Measurements from ENCODE around the gene NUDT9.
"Not testable (repeated sequence)": the region's sequence is repeated elsewhere in the genome, so short reads cannot be mapped to it uniquely, and the experiment has no call there.

Gene NUDT9

GRCh38 chr4:87422104-87423052, at the start of gene NUDT9:
TSS of gene NUDT9 (plus strand) at chr4:87422573. CDS start at chr4:87422906, 333 bp downstream.
- peak; percentile 94 for DNase-seq

- peak; percentile 67 for DNase-seq
These were observed 46.6 kb upstream of the NUDT9 start for GRCh38 chr4:87375719-87376291.

- DNase-seq = no peak
These were observed 44.6 kb upstream of the NUDT9 start for GRCh38 chr4:87377816-87378215.

GRCh38 chr4:87382116-87382515, 40.3 kb upstream of the NUDT9 start:
- no peak for DNase-seq

GRCh38 chr4:87382931-87383330, 39.4 kb upstream of the NUDT9 start:
- DNase-seq = no peak

- DNase-seq = not testable (repeated sequence)
These were observed 37.8 kb upstream of the NUDT9 start for GRCh38 chr4:87384466-87385132.

GRCh38 chr4:87387237-87387636, 35.1 kb upstream of the NUDT9 start:
- no peak for DNase-seq

GRCh38 chr4:87388901-87389300, 33.5 kb upstream of the NUDT9 start:
- DNase-seq = peak; percentile 60

GRCh38 chr4:87390055-87390454, 32.3 kb upstream of the NUDT9 start:
- not testable (repeated sequence) for DNase-seq

GRCh38 chr4:87390551-87390890, 31.9 kb upstream of the NUDT9 start:
- DNase-seq = no peak

GRCh38 chr4:87390891-87391575, 31.3 kb upstream of the NUDT9 start, which contains the start of gene HSD17B11:
TSS of gene HSD17B11 (minus strand) at chr4:87391188. CDS start at chr4:87391070, 118 bp downstream.
- peak; percentile 96 for DNase-seq

- no peak for DNase-seq
These were observed 30.8 kb upstream of the NUDT9 start for GRCh38 chr4:87391576-87392054.

GRCh38 chr4:87392183-87392582, 30.2 kb upstream of the NUDT9 start:
- DNase-seq = no peak

GRCh38 chr4:87395073-87395472, 27.3 kb upstream of the NUDT9 start:
- DNase-seq = not testable (repeated sequence)

GRCh38 chr4:87395851-87396250, 26.5 kb upstream of the NUDT9 start:
- not testable (repeated sequence) for DNase-seq

GRCh38 chr4:87399148-87399547, 23.2 kb upstream of the NUDT9 start:
- DNase-seq = no peak

- DNase-seq = no peak
These were observed 22.4 kb upstream of the NUDT9 start for GRCh38 chr4:87399954-87400353.

- not testable (repeated sequence) for DNase-seq
These were observed 18.6 kb upstream of the NUDT9 start for GRCh38 chr4:87403732-87404131.

GRCh38 chr4:87405211-87405820, 17.1 kb upstream of the NUDT9 start:
- no peak for DNase-seq

GRCh38 chr4:87406462-87406861, 15.9 kb upstream of the NUDT9 start:
- DNase-seq = no peak

GRCh38 chr4:87406902-87407301, 15.5 kb upstream of the NUDT9 start:
- not testable (repeated sequence) for DNase-seq

GRCh38 chr4:87409420-87409939, 12.9 kb upstream of the NUDT9 start:
- no peak for DNase-seq

All from suppressor macrophage treated with lipopolysaccharide for 4 hours (primary cell).